HG02981 (cell line): Measurements from ENCODE around the gene RAB24.
"Not testable (repeated sequence)": the region's sequence is repeated elsewhere in the genome, so short reads cannot be mapped to it uniquely, and the experiment has no call there.

Experiments
- ATAC-seq: cut with Tn5 transposase; IDR thresholded peaks from one replicate; pipeline ENCODE4 v1.9.1; 2021; ENCODE audit warnings: mild to moderate bottlenecking, moderate library complexity; ENCODE audit not compliant: unreplicated experiment

Gene RAB24

GRCh38 chr5:177303121-177303924 lies at the start of gene RAB24, which contains the start of gene PRELID1:
Gene RAB24 (minus strand): TSS chr5:177303719. CDS start chr5:177303288, 431 bp downstream.
Gene PRELID1 (plus strand): TSS chr5:177303799. CDS start chr5:177303986, 187 bp downstream.
- ATAC-seq, result peak; percentile 58

GRCh38 chr5:177353093-177353492 lies 49.6 kb upstream of the RAB24 start:
- no peak for ATAC-seq

DNA sequence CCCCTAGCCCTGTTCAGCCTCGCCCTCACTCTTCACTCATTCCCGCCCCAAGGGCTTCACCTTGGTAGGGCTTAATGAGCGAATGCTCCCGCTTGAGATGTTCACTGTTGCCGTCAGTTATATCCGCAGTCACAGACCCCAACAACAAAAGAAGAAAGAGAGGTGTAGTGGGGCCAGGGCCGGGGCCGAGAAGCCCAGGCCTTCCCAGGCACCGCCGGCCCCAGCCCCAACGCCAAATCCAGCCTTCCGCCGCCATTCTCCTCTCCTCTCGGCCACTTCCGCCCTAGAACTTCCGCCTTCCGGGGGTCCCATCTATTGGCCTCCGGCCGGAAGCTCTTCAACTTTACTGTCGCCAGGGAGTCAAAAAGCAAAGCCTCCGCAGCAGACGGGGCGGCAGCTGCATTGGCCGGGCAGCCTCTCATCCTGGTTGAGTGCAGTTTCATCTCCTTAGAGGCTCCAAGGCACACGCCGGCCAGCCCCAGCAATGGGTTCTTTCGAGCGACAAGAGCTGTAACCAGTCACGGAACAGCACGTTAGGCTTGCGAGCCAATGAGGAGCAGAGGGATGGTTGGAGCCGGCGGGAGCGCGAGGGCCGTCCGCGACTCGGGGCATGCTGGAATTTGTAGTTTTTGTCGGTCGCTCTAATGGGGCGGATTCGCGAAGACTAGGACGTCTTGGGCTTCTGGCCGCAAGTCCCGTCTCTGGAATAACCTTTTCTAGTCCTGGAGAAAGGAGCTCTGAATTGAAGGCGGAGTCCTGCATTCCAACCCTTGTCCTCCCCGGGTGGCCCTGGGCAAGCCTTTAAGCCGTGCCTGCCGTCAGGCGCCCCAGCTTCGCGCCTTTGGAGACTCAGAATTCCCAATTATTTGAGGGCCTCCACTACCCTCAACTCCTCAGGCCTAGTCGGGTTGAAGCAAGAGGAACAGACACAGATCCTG lies 48.1 kb upstream of the RAB24 start, which contains the start of gene LMAN2:
Gene LMAN2, minus strand, starts transcription at position 277 of the 938 bp plus-strand sequence. Its CDS starts 21 bp downstream, at position 256.
- ATAC-seq, result peak; percentile 95

- ATAC-seq, result no peak
These were observed 47.4 kb upstream of the RAB24 start for GRCh38 chr5:177350776-177351391.

DNA sequence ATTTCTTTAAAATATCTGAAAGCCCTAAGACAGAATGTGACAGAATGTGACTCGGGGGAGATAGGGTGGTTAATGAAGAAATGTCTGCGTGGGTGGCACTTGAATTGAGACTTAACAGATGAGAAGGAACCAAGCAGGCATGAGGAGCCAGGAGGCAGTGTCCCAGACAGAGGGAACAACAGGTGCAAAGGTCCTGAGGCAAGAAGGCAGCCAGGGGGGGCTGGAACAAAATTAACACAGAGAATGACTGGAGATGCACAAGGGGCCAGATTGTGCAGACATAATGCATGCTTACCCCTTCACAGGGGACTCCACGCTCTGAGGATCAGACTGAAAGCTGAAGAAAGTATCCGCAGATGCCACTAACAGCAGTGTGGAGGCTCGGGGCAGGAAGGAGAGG lies 46.2 kb upstream of the RAB24 start:
- no peak for ATAC-seq

DNA sequence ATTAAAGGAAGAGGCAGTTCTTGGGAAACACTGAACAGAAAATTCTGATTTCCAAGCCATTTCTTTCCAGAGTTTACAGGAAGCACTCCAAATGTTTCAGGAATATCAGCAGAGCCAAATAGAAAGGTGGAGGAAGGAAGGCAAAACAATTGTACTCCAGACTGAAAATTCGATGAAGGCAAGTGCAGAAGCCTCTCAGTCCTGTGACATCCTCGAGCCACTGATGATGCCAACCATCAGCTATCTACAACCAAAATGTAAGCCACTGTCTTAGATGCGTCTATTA lies 45.8 kb upstream of the RAB24 start:
- ATAC-seq, result no peak

GRCh38 chr5:177347699-177348098 lies 44.2 kb upstream of the RAB24 start:
- ATAC-seq, result no peak

- ATAC-seq, result no peak
These were observed 43.3 kb upstream of the RAB24 start for GRCh38 chr5:177346820-177347219.

GRCh38 chr5:177344891-177345290 lies 41.4 kb upstream of the RAB24 start:
- ATAC-seq, result no peak

GRCh38 chr5:177343777-177344176 lies 40.3 kb upstream of the RAB24 start:
- ATAC-seq, result no peak

DNA sequence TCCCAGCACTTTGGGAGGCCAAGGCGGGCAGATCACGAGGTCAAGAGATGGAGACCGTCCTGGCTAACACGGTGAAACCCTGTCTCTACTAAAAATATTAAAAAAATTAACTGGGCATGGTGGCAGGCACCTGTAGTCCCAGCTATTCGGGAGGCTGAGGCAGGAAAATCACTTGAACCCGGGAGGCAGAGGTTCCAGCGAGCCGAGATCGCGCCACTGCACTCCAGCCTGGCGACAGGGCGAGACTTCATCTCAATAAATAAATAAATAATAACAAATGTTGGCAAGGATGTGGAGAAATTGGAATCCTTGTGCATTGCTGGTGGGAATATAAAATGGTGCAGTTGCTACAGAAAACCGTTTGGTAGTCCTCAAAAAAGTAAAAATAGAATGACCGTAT lies 39.5 kb upstream of the RAB24 start:
- not testable (repeated sequence) for ATAC-seq

GRCh38 chr5:177339107-177339638 lies 35.7 kb upstream of the RAB24 start:
- no peak for ATAC-seq

- ATAC-seq, result no peak
These were observed 35.0 kb upstream of the RAB24 start for GRCh38 chr5:177338251-177339106.

DNA sequence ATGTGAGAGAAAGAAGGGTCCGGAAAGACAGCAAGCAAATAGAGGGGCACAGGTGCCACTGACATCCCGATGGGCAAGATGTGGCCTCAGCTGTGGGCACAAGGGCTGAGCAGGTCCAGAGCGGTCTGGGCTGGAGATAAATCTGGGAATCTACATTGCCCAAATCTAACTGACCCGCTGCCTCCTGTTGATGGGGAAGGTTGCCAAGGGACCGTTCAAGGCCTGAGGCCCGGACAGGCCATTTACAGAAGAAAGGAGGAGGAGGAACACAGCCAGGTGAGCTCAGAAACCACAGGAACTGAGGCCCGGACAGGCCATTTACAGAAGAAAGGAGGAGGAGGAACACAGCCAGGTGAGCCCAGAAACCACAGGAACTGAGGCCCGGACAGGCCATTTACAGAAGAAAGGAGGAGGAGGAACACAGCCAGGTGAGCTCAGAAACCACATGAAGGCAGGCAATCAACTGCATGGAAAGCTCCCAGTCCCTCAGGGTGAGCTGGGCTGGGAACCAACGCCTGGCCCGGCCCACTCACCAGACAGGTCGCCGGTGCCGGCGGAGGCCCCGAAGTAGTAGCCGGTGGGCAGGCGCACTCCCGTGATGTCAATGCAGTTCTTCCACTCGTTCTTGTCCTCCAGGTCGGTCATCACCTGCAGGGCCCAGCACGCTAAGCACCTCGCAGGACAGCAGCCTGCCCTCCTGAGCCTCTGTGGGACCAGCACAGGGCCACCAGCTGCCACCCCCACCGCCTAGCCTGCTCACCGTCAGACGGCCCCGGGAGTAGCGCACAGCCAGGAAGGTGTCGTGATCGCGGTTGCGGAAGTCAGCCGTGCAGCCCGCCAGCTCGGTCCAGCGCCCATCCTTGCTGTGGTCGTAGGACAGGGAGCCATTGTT lies 33.3 kb upstream of the RAB24 start:
- no peak for ATAC-seq

DNA sequence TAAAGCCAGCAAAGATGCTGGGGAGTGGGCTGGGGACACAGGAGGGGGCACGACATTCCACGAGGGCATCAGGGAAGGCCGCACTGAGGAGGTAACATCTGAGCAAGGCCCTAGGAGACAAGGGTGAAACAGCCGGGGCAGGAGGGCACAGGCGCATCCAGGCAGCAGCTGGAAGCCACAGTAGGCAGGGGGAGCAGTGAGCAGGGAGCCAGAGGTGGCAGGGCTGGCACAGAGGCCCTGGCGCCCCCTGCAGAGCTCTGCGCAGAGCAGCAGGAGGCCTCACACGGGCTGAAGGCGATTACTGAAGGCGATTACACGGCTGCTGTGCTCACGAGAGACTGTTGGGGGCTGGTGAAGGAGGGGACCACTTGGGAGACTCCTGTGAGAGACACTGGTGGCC lies 32.6 kb upstream of the RAB24 start:
- ATAC-seq, result no peak

DNA sequence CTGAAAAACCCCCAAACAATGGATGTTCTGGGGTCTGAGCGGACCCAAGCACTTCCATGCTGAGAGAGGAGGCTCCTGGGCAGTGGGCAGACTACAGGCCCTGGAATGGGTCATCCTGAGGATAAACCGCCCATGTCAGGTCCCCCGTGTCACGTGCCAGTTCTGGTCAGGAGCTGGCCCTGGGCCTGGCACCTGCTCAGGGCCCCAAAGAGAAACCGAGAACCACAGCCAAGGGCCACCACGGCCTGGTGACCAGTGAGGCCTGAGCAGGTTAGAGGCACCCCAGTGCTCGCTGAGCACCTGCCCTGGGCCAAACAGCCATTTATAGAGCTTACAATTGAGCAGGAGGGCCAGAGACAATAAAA lies 32.2 kb upstream of the RAB24 start:
- ATAC-seq, result no peak

DNA sequence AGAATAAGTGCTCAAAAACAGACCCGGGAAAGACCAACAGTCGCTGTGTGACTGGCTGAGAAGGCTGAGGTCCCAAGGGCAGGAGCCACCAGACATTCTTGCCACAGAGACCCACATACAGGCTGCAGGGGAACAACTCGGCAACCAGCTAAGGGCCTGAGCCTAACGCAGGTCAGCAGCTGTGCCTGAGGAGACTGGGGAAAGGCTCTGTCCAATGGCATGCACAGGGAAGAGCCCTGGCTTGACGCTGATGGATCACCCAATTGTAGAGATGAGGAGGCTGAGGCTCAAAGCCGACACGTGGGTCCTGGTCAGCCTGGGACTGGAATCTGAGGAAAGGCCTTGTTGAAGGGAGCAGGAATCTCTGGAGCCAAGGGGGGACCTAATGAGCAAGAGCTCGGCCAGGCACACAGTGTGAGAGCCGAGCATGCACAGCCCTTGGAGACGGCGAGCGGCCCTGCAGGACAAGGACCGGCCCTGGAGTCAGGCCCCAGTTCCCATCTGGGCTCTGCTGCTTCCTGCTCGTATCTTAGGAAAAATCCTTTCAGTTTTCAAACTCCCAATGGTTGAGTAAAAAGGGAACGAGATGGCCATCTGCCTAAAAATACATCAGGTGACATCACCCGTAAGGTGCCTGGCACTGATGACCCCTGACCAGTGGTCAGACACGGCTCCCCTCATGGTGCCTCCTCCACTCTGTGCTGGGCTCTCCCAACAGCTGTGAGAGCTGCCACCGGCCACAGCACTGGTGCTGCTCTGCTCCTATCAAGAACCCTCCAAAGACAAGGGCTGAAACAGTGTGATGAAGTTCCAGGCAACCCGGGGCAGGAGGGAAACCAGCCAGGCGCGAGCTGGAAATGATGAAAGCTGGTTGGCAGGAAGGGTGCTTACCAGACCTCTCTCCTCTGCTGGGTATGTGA lies 31.5 kb upstream of the RAB24 start:
- no peak for ATAC-seq

- no peak for ATAC-seq
These were observed 30.6 kb upstream of the RAB24 start for GRCh38 chr5:177334155-177334551.
